ENCODE measurements around the gene MANEA. TPM values are rescaled to one million over a fixed set of nuclear protein-coding genes. Genes with fewer than 3 reads are reported as not detected.

The MANEA gene
- total and polyA plus RNA-seq, 2 of the 8 experiments (the other 6 are each of a cell fraction or from before 2014, with no cell fraction given): 2.8 to 10.4 TPM

DNA sequence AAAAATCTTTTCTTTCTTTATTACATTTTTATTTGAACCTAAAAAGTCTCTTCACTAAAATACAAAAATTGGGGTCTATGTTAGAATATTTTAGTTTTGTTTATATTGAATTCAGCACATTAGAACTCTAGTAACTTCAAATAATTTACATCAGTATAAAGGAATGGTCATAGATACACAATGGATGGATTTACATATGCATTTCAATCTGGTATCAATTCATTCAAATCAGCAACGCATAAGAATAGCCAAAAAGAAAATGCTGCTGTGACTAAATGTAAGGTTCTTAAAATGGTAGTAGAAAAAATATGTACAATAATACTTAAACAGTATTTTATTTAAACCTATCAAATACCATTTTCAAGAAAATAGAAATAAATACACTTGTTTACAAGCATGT, 47.6 kb upstream of the MANEA start (continued):
- TF ChIP-seq, protein P1, sequence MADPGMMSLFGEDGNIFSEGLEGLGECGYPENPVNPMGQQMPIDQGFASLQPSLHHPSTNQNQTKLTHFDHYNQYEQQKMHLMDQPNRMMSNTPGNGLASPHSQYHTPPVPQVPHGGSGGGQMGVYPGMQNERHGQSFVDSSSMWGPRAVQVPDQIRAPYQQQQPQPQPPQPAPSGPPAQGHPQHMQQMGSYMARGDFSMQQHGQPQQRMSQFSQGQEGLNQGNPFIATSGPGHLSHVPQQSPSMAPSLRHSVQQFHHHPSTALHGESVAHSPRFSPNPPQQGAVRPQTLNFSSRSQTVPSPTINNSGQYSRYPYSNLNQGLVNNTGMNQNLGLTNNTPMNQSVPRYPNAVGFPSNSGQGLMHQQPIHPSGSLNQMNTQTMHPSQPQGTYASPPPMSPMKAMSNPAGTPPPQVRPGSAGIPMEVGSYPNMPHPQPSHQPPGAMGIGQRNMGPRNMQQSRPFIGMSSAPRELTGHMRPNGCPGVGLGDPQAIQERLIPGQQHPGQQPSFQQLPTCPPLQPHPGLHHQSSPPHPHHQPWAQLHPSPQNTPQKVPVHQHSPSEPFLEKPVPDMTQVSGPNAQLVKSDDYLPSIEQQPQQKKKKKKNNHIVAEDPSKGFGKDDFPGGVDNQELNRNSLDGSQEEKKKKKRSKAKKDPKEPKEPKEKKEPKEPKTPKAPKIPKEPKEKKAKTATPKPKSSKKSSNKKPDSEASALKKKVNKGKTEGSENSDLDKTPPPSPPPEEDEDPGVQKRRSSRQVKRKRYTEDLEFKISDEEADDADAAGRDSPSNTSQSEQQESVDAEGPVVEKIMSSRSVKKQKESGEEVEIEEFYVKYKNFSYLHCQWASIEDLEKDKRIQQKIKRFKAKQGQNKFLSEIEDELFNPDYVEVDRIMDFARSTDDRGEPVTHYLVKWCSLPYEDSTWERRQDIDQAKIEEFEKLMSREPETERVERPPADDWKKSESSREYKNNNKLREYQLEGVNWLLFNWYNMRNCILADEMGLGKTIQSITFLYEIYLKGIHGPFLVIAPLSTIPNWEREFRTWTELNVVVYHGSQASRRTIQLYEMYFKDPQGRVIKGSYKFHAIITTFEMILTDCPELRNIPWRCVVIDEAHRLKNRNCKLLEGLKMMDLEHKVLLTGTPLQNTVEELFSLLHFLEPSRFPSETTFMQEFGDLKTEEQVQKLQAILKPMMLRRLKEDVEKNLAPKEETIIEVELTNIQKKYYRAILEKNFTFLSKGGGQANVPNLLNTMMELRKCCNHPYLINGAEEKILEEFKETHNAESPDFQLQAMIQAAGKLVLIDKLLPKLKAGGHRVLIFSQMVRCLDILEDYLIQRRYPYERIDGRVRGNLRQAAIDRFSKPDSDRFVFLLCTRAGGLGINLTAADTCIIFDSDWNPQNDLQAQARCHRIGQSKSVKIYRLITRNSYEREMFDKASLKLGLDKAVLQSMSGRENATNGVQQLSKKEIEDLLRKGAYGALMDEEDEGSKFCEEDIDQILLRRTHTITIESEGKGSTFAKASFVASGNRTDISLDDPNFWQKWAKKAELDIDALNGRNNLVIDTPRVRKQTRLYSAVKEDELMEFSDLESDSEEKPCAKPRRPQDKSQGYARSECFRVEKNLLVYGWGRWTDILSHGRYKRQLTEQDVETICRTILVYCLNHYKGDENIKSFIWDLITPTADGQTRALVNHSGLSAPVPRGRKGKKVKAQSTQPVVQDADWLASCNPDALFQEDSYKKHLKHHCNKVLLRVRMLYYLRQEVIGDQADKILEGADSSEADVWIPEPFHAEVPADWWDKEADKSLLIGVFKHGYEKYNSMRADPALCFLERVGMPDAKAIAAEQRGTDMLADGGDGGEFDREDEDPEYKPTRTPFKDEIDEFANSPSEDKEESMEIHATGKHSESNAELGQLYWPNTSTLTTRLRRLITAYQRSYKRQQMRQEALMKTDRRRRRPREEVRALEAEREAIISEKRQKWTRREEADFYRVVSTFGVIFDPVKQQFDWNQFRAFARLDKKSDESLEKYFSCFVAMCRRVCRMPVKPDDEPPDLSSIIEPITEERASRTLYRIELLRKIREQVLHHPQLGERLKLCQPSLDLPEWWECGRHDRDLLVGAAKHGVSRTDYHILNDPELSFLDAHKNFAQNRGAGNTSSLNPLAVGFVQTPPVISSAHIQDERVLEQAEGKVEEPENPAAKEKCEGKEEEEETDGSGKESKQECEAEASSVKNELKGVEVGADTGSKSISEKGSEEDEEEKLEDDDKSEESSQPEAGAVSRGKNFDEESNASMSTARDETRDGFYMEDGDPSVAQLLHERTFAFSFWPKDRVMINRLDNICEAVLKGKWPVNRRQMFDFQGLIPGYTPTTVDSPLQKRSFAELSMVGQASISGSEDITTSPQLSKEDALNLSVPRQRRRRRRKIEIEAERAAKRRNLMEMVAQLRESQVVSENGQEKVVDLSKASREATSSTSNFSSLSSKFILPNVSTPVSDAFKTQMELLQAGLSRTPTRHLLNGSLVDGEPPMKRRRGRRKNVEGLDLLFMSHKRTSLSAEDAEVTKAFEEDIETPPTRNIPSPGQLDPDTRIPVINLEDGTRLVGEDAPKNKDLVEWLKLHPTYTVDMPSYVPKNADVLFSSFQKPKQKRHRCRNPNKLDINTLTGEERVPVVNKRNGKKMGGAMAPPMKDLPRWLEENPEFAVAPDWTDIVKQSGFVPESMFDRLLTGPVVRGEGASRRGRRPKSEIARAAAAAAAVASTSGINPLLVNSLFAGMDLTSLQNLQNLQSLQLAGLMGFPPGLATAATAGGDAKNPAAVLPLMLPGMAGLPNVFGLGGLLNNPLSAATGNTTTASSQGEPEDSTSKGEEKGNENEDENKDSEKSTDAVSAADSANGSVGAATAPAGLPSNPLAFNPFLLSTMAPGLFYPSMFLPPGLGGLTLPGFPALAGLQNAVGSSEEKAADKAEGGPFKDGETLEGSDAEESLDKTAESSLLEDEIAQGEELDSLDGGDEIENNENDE (IDR thresholded peaks at IDR 0.05; ENCODE audit: insufficient replicate concordance, low read length): peak; percentile 22
- TF ChIP-seq BACH1 (IDR thresholded peaks at IDR 0.05; ENCODE audit: low read length): no peak
